HG02970 (cell line): ENCODE results near the gene ETV5.

Experiments
- ATAC-seq: cut with Tn5 transposase; IDR thresholded peaks from one replicate; pipeline ENCODE4 v1.9.1; 2021; ENCODE audit warnings: mild to moderate bottlenecking, moderate library complexity, moderate number of reproducible peaks; ENCODE audit not compliant: unreplicated experiment, low FRiP score

The ETV5 gene

DNA sequence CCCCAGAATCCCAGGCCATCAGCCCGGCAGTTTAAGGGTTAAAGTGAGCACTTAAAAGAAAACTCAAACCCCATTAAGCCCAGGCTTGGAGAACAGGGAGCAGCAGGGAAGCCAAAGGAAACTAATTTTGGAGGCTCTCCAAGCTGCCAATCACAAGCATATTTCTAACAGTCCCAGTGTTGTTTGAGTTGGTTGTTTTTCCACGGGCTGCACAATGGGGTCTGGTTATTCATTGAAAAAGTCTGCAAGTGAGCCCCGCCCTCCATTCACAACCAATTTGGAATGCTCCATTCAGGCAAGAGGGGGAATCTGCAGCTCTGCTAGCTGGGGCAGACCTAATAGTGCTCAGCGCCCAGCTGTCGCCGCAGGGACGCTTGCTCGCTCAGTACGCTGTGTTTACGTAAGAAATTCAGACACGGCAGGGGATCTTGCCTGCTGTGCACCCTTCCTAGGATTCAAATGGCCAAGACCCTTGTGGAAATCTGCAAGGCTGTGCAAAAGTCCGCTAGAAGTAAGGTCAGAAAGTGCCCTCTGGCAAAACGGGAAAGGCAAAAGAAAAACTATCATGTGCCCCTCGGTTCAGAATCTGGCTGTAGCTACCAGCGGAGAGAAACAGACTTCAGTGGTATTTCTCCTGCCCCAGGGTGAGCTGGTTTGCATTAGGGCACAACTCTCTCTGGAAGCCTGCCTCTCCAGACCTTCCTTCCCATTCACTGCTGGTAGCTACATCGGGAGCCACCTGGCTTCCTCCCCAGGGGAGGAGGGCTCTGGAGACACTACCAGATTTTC, 11.0 kb downstream of the ETV5 start:
- no peak for ATAC-seq

DNA sequence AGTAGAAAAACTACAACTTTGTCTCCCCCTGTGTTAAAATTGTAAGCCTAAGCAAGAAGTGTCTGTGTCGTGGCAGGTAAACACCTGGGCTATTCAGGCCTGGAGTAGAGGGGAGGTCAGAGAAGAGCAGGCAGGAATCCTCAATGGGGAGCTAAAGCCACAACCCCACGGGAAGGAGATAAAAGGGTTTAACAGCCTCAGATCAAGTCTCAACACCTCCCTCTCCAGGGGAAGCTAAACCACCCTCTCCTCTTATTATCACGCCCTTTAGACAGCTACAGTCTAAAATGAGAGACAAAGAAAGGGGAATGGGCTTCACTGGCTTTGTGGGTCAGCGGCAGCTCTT, 11.6 kb downstream of the ETV5 start:
- ATAC-seq: no peak

DNA sequence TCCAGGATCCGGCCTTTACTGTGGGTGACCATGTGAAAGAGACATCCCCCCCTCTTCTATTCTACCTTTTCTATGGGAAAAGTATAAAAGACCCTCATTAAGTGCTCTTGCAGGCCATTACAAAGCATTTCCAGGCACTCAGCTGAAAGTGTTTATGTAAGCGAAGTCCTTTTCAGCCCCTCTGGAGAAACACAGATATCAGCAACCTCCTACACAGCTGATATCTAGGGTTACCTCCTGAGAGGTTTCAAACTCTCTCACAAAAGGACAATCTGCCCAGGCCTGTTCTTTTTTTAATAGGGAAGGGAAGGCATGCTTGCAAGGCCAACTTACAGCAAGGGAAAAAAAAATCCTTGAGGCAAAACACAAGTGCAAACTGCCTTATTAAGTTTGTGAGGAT, 12.6 kb downstream of the ETV5 start:
- no peak for ATAC-seq

DNA sequence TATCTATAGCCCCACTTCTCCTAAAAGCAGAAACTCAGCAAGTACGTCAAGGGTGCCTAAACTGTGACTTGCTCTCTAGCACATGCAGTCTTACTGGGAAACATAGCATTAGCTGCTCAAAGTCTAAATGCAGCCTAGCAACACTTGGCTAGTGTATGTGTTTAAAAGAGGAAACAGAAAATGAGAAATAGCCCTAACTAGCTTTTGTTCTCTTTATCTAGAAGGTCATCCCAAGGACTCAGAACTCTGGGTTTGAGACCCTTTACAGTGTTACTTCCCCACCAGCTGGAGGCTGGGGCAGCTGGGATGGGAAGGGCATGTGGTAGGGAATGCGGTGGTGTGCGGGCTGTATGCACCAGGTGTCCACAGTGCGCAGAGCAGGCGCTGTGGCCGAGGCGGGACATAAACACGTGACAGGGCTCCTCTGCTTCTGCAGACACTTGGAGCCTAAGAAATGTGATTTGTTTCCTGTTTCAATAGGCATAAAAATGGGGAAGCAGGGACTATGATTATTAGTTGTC, 13.3 kb downstream of the ETV5 start:
- ATAC-seq: no peak

DNA sequence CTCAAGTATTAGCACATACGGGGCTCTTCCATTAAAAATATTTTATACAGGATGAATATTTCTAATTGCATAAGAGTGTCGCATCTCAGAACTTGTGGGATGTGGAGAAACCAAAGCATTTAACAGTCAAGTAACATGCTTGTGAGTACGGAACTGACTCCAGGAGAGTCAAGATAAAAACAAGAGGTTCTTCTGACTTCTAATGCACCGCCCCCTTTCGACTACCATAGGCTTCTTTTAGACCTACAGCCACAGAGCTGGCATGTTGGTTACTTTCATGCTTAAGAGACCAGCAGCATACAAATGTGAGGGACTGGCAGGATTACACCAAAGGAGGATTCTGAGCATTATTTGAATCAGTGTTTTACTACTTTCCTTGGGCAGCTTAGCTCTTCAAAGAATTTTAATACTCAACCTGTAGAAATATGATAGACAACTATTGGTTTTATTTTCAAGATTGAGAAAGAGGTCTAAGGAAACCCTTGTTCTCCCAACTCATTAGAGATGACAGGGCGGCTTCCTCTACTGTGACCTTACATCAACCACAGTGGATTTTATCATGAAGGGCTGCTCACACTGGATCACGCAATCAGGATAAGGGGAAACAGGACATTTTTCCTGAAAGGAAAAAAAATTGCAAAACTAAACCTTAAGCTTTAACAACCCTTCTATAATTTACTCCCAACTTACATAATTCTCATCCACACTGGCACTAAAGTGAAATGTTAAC, 14.0 kb downstream of the ETV5 start:
- no peak for ATAC-seq

DNA sequence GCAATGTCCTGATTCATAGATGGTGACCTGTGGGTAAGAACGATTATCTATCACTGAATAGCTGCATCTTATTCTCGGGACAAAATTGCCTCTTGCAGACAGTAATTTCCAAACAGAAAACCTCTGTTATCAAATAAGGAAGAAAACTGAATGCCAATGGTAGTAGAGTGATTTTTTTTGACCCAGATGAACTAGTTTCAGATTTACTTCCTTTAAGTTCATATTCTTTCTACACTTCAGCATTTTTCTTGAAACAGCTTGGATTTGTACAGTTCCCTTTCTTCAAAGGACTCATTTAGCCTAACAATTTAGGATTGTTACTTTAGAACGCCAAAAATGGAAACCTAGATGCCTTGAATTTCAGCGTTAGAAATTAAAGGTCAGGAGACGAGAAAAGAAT, 14.6 kb downstream of the ETV5 start:
- no peak for ATAC-seq

DNA sequence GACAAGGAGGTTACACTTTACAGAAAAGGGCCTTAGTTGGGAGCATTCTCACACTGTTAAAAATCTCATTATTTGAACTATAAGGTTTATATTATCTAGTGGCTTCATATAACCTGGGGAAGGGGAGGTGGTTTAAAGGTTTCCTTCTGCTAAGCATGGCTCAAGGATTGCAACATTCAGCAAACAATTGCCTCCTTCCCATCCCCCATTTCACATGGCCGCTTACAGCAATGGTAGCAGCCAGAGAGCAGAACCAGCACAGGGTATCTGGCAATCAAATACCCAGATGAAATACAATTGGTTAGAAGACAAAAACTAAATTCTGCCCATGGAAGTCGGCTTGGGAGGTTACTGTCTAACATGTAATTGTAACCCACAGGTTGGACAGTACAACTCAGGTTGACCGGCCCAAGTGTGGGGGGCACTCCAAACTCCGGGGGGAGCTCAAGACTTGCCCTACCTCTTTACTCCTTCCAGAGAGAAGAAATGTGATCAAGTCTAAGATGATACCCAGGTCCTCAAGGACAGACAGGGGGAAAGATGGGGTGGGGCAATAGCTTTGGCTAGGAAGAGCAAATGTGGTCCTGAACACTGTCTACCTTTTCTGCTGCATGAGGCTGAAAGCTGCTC, 15.5 kb downstream of the ETV5 start:
- ATAC-seq: no peak

DNA sequence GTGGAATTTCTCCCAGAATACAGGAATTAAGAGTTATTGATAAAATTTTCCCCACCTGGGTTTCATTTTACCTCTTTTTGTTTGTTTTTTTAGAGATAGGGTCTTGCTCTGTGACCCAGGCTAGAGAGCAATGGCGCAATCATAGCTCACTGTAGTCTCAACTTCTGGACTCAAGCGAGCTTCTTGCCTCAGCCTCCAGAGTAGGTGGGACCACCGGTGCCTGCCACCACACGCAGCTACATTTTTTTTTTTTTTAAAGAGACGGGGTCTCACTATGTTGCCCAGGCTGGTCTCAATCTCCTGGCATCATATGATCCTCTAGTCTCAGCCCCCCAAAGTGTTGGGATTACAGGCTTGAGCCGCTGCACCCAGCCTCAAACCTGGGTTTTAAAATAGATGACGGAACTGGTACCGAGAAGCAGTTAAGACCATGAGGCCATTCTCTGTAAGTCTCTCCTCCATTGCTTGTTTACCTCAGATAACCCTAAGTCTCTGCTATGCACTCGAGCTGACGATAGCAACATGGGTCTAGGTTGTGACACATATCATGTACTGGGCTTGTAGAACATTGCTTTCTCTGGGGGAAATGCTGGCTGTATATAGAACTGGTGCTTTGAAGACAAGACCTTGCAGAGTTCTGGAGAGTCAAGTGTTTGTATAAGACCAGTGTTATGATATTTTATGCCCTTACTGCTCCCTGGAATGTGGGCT, 16.4 kb downstream of the ETV5 start:
- ATAC-seq: no peak

DNA sequence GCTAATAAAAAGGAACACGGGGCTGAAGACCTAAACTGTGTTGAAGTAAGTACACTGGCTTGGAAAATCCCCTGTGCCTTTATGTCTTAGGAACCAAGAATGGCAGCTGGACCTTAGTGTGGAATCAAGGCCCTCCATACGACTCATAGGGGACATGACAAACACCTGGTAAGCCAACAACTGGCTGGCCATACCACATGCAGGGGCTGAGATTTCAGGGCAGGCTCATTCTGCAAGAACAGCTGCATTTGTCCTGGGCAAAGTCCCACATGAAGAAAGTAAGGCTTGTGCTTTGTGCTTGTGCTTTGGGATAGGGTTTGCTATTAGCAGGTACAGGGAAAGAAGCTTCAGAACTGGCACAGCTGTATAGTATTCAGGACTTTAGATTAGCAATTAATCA, 18.0 kb downstream of the ETV5 start:
- ATAC-seq: no peak

DNA sequence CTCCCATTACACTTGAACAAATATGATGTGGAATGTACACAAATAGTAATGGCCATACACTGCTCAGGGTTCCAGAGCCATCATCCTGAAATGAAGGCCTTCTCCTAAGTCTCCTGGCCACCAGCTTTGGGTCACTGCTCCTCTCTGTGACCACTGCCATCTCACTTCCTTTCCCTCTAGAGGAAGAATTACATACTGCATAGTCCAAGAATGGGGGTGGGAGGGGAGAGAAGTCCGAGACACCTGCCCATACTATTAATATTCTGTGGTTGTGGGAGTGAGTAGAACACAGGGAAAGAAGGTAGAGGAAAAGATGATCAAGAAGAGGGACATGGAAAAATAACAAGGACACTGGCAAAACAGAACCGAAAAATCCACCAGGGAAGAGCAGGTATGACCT, 20.6 kb downstream of the ETV5 start:
- no peak for ATAC-seq

DNA sequence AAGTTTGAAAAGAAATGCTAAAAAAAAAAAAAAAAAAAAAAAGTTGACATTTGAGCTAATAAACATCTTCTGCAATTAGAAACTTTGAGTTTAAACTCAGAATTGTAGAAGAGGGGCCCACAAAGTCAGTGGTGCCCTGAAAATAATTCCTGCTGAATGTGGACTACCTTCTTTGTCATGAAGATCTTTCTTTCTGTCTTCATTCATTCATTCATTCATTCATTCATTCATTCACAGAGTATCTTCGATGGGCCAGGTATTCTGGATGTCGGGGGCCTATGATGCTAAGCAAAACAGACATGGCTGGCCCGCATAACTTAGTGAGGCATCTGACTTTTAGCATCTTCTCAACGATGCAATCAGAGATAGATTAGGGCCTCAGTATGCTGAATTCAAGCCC, 24.6 kb downstream of the ETV5 start:
- ATAC-seq: no peak

DNA sequence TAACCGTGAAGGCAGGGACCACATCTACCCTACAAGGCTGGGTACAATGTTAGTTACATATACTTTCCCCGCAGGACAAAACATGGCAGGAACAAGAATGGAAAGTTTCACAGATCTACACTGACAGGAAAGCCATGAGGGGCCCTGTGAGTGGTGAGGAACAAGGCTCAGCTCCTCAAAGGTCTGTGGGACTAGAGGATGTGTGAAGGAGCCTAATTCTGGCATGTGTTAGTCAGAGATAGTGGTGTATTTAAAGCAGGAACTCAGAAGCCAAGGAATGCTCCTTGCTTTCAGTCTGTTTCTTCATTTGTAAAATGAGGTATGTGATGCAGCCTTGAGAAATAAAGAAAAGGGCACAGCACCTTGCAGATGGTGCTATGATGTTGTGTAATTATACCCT, 25.1 kb downstream of the ETV5 start:
- ATAC-seq: no peak

DNA sequence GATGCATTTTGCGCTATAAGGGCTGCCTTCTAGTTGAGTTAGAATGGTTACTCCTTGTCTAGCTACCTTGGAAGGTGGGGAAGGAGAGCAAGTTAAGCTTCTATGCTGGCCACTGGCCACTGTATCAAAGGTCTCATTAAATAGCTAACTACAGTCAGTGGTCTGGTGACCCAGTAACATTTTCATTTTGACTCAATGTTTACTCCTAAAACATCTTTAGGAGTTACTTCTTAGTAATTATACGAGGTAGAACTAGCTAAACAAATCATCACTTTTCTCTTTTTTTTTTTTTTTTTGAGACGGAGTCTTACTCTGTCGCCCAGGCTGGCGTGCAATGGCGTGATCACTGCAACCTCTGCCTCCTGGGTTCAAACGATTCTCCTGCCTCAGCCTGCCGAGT, 26.7 kb downstream of the ETV5 start:
- ATAC-seq: no peak

DNA sequence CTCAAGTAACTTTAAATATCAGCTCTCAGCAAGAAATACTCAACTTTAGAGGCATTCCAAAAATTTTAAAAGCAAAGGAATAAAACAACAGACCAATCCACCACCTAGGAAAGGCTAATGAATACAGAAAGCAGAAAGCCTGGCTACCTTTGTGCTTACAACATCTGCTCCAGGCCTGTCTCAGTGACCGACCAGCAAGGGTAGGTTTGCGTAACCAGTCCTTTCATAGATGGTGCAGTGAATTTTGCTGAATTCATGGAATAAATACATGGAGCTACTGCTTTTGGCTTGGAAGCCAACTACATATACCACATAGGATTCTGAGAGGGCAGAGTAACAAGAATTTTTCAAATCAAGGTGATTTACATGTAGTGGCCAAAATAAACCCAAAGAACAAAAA, 27.2 kb downstream of the ETV5 start:
- ATAC-seq: no peak

DNA sequence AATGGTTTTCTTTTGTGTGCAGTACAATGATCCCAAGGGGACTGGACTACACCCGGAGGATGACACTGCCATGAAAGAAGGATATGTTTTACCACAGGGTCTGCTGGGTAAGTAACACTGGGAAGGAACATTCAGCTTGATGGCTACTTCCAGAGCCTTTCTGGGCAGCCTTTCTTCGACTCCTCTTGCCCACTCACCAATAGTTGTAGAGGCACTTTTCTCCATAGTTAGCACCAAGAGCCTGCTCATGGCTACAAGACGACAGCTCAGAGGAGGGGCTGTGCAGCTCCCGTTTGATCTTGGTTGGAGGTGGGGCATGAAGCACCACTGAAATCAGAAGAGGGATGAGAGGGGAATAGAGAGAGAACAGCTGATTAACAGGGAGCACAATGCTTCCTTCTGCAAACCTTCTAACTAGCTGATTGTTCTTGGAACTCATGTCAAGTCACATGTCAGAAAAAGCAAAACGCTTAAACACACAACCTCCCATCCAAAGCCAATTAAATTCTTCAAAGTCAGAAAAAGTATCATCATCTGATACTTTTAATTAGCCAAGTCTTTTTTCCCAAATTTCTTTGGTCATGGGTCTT, 27.9 kb downstream of the ETV5 start:
- no peak for ATAC-seq

DNA sequence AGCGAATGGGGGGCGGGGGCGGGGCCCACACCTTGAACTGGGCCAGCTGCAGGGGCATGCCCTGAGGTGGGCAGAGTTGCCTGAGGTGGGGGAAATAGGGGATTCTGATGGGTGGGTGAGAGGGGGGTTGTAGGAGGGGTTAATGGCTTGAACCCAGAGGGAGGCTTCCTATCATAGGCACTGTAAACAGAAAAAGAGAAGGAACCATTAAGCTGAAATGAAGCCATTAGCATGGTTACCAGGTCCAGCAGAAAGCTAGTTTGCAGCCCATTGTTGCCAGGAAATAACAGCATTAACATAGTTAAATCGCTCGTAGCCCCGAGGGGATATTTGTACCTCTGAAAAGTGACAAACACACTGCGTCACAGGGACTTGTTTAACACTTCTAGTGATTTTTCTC, 29.0 kb downstream of the ETV5 start:
- ATAC-seq: no peak

DNA sequence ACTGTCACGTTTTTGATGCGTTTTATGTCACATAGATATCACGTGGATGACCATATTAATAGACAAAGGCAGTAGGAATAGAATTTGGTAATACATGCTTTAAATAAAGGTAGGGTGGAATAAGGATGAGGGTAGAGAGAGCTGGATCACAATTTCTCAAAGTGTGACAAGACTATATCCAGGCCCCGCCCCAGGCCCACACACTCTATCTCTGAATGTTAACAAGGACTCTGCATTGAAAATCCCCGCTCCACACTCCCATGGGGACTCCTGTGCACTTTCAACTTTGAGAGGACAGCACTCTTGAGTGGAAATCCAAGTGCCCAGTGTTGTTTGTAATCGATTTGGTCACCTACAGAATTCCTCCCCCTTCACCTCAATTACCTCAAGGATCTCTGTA, 31.4 kb downstream of the ETV5 start:
- ATAC-seq: no peak

DNA sequence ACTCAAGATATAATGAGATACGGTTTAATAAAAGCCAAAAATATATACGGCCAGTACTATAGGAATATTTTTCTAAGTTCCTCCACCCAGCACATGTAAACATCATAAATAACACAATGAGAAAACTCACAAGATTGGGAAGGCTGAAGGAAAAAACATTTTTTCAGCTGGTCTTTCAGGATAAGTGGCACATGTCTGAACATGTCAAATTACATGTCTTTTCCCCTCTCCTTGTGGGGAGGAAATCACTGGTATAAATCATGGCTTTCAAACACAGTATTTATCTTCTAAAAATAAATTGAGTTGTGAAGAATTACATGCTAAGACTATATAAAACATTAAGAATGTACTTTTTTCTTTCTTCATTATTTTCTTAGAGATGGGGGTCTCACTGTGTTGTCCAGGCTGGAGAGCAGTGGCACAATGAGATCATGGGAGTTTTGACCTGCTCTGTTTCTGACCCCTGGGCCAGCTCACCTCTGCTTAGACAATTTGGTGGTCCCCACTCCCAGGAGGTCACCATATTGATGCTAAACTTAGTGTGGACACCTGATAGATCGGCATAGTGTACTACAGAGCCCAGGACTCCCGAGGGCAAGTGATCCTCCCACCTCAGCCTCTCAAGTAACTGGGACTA, 32.8 kb downstream of the ETV5 start:
- ATAC-seq: no peak

DNA sequence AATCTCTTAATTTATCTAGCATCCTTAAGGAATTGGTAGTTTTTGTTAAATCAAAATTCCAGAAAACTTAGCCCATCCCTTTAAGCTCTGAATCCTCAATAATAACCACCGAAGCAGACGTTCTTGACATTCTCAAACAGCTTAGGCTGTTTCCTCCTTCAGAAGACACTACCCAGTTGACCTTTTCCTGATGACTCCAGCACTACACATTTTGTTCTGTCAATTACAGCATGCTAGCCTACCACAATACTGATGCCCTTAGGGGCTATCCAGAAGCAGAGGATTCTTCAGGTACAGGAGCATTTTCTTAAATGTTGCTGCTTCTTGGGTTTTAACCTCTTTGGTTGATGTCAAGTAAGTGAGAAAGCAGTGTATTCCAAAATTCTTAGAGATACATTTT, 33.4 kb downstream of the ETV5 start:
- ATAC-seq: no peak

DNA sequence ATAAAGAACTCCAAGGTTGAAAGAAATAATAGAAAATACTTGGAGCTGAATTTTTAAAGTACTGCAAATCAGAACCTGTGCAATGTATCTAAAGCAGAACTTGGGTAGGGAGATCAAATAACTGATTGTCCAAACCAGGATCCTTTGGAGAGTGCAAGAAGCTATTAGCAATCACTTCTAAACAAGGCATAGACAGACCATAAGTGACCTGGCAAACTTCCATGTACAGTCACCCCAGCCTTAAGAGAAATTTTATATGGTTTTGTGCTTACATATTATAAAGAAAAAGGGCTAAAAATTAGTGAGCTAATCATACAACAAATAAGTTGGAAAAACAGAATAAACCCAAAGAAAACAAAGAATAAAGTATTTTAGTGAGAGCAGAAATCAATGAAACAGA, 35.2 kb downstream of the ETV5 start:
- ATAC-seq: no peak
